ENCODE data around the gene IFT81. TPM values are rescaled to one million over a fixed set of nuclear protein-coding genes. Genes with fewer than 3 reads are reported as not detected.
"Not testable (repeated sequence)": the region's sequence is repeated elsewhere in the genome, so short reads cannot be mapped to it uniquely, and the experiment has no call there.

IFT81 gene
- total RNA-seq, 1 donor from 2014 or later, result 2.5 TPM

- ATAC-seq, result not testable (repeated sequence)
Measured at GRCh38 chr12:110211639-110212536, 87.7 kb downstream of the IFT81 start.

DNA sequence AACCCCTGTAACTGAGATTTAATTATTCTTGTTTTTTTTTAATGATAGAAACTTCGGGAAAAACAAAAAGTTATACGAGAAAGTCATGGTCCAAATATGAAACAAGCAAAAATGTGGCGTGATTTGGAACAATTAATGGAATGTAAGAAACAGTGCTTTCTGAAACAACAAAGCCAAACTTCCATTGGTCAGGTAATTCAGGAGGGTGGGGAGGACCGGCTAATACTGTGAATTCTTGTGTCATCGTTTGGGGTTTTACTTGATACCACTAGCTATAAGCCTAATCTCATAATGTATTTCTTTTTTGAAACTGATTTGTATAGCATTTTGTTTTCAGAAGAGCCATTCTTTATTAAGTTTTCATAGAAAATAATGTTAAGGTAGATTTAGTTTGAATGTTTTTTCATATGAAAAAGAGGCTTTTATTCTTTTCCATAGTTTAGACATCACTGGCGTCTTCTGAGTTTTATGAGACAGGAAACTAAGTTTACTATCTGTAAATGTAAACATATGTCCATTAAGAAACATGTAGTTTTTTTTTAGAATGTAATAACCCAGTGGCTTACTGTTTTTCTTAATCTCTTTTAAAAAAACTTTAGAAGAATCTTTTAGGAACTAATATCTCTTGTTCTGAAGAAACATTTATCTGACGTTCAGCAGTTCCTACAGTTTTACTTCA, 94.0 kb downstream of the IFT81 start:
- no peak for ATAC-seq

GRCh38 chr12:110222027-110222426, 97.9 kb downstream of the IFT81 start:
- no peak for ATAC-seq

- ATAC-seq, result no peak
Measured at GRCh38 chr12:110222433-110222832, 98.3 kb downstream of the IFT81 start.

GRCh38 chr12:110223777-110224378, 99.7 kb downstream of the IFT81 start:
- peak; percentile 96 for ATAC-seq

GRCh38 chr12:110224379-110225304, 100.5 kb downstream of the IFT81 start:
- ATAC-seq, result peak; percentile 46

DNA sequence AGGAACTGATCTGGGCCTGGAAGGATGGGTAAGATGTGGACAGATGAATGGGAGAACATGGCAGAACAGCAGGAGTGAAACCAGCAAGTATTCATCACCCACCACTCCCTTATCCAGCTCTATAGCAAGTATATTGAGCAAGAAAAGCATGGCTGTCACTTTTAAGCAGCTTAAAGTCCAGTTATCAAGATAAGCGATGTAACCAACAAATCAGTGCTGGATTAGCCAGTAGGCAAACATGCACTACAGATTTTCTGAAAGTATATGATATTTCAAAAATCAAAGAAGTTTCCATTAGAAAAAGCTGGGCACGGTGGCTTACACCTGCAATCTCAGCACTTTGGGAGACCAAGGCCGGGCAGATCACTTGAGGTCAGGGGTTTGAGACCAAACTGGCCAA, 103.0 kb downstream of the IFT81 start:
- ATAC-seq, result no peak

DNA sequence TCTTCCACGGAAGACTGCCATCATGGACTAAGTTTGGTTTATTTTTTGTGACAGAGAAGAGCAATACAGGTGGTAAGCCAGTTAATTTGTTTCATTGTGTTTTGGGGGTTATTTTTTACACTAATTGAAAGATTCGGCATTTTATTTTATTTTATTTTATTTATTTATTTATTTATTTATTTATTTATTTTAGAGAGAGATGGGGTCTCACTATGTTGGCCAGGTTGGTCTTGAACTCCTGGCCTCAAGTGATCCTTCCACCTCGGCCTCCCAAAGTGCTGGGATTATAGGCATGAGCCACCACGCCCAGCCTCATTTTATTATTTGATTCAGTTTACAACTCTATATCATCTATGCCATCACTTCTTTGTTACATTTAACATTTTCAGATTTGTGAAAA, 104.2 kb downstream of the IFT81 start:
- not testable (repeated sequence) for ATAC-seq

GRCh38 chr12:110228756-110229155, 104.6 kb downstream of the IFT81 start:
- ATAC-seq, result no peak

- ATAC-seq, result no peak
Measured at GRCh38 chr12:110229409-110229808, 105.3 kb downstream of the IFT81 start.

- no peak for ATAC-seq
Measured at GRCh38 chr12:110230655-110231054, 106.5 kb downstream of the IFT81 start.

DNA sequence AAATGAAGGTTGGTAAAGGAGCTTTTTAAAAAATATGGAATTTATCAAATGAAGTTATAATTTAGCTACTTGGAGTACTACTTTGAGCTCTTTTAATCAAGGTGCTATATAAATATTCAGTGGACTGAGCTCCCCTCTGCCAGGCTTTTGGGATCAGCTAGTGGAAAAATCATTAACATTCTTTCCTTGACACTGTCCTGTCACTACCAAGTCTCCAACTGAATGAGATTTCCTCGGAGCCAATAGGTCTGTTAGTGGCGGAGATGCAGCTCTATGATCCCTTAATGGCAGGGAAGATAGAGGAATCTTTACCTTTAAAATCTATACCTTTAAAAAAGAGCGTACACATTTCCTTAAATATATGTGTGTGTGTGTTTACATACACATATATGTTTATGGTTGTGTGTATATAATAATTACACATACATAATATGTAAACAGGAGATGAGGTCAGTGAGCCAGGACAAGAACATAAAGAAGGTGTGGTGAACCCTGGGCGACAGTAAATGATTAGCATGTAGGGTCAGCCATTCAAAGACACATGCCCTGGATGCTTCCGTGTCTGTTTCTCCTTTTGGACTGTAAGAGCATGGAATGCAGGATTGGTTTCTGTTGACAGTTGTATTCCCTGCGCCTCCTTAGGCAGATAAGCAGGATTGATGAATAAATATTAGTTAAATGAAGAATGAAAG, 109.2 kb downstream of the IFT81 start:
- ATAC-seq, result no peak

- ATAC-seq, result no peak
Measured at GRCh38 chr12:110234331-110234751, 110.2 kb downstream of the IFT81 start.

DNA sequence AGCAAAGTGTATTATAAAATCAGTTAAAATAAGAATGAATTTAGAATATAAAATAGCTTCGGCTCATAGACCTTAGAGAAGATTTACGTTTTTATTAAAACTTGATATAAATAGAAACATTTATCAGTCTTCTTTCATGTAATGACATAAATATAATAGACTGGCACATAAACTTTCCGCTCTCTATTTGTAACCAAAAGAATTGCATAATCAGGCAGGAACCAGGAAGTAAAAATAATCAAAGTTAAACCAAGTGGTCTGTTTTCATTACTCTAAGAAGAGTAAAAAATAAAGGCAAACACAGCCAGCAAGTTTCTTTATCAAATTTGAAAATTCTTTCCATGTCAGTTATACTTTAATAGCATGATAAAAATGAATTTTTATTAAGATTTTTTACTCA, 110.6 kb downstream of the IFT81 start:
- no peak for ATAC-seq

DNA sequence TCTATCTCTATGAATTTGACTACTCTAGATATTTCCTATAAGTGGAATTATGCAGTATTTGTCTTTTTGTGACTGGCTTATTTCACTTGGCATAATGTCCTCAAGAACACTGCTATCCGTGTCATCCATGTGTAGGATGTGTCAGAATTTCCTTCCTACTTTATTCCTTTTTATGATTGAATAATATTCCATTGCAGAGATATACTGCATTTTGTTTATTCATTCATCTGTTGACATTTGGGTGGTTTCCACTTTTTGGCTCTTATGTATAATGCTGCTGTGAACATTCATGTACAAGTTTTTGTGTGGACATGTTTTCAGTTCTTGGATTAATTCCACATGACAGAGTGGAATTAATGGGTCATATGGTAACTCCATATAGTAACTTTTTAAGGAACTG, 111.2 kb downstream of the IFT81 start:
- ATAC-seq, result no peak

DNA sequence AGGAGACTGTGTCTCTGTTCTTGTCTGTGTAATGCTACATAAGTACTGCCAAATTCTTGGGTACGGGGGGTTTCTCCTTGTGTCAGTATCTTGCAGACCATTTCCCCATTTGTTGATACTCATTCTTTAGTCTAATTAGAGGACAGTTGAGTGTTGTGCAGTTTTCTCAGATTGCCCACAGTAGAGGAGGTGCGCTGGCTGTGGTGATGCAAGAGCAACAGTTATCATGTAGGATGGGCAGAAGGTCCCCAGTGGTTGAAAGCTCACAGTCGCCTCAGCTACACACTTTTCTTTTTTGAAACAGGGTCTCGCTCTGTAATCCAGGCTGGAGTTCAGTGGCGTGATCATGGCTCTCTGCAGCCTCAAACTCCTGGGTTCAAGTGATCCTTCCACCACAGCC, 119.1 kb downstream of the IFT81 start:
- no peak for ATAC-seq

GRCh38 chr12:110244372-110244771, 120.2 kb downstream of the IFT81 start:
- ATAC-seq, result no peak

GRCh38 chr12:110244829-110245228, 120.7 kb downstream of the IFT81 start:
- ATAC-seq, result no peak

DNA sequence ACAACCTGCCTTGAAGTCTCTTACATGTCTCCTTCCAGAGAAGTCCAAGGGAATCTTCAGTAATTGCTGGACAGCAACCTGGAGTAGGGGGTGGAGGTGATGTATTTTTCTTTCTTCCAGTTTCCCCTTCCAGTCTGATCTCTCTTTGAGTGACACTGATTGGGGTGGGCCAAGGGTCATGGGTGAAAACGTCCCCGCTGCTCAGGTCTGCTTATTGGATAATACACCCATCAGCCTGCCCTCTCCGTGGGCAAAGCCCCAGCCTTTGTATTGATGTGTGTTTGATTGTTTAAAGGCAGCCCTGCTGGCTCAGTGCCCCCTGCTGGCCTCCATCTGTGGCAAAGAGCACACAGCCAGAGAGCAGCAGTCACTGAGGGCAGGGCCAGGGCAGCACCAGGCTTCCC, 121.2 kb downstream of the IFT81 start:
- peak; percentile 35 for ATAC-seq

DNA sequence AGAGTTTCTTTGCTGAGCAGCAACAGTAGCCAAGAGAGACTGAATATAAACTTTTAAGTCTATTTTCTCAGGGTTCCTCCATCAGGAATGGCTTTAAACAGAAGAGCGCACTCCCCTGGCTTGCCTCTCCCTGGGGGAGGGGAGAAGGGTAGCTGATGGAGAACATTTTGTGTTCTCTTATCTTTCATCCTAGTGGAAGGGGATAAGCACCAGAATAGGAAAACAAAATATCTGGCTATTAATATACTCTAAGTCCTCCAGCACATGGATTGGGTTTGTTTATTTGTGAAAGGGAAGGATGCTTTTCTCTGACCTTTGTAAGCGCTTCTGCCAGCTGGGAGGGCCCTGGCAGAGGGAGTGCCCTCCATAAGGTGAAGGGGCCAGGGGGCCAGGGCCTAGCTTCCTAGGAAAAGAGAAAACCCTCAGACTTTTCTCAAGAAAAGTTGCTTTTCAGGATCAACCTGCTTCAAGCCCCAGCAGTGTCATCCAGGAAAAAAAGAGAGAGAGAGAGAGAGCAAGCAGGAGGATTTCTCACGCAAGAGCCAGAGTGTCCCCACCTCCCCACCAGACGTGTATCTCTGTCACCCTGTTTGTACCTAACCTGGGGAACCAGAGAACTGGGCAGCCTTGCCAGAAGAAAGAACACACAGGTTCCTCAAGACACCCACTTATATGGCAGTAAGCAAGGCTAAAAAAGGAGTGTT, 122.6 kb downstream of the IFT81 start:
- ATAC-seq, result no peak

Measured in esophagus mucosa (tissue), 1 donor.